Omental fat pad (tissue), 4 donors: ENCODE data around the gene PISD. TPM values are rescaled to one million over a fixed set of nuclear protein-coding genes. Genes with fewer than 3 reads are reported as not detected.

Experiments used
- ATAC-seq: fragments of 150-250 bp; one replicate; pipeline ENCODE4 v1.9.1; 2016; ENCODE audit warnings: mild to moderate bottlenecking, moderate library complexity; ENCODE audit not compliant: low FRiP score
- DNase-seq: peaks from one replicate; pipeline ENCODE4 v3.0.0-alpha.2; 2019; ENCODE audit warnings: low spot score
- CTCF ChIP-seq, 3 donors: fragments of 450-650 bp; IDR thresholded peaks; one replicate each; pipeline ENCODE4 v1.5.1; 2016 to 2017; ENCODE audit warnings: antibody characterized with exemption in 3 of 3, mild to moderate bottlenecking in 3 of 3, moderate library complexity in 2 of 3
- total RNA-seq, 4 donors: library from RNA; depleted of rRNA; stranded (reverse); fragments of >200 nt; gene quantifications; one replicate each; pipeline ENCODE4 v1.1.0, GENCODE V29; 2016

PISD gene
- total RNA-seq, 4 donors from 2014 or later, result 55.2 to 165 (median 122) TPM

- no peak for TF ChIP-seq CTCF (IDR thresholded peaks at IDR 0.05)
- no peak for DNase-seq
- ATAC-seq, result peak; percentile 20
Observed at GRCh38 chr22:31637891-31638618, 24.0 kb downstream of the PISD start.

- TF ChIP-seq CTCF (IDR thresholded peaks at IDR 0.05), result no peak
- ATAC-seq (peak; percentile 22), DNase-seq (no peak)
Observed at GRCh38 chr22:31637447-31637890, 24.5 kb downstream of the PISD start.

GRCh38 chr22:31635638-31636306 lies 26.2 kb downstream of the PISD start:
- TF ChIP-seq CTCF (IDR thresholded peaks at IDR 0.05), result no peak
- no peak for DNase-seq
- ATAC-seq, result no peak

- DNase-seq (no peak), ATAC-seq (no peak)
- TF ChIP-seq CTCF (IDR thresholded peaks at IDR 0.05), result no peak
Observed at GRCh38 chr22:31631436-31631835, 30.6 kb downstream of the PISD start.

- TF ChIP-seq CTCF (IDR thresholded peaks at IDR 0.05), result no peak
- ATAC-seq (peak; percentile 87), DNase-seq (peak; percentile 68)
Observed at GRCh38 chr22:31630331-31631329, 31.4 kb downstream of the PISD start.

GRCh38 chr22:31629741-31630184 lies 32.3 kb downstream of the PISD start:
- ATAC-seq, result no peak
- no peak for DNase-seq
- no peak for TF ChIP-seq CTCF (IDR thresholded peaks at IDR 0.05)
